ENCODE measurements around the gene TIMM21.

The TIMM21 gene

GRCh38 chr18:74147491-74147778 lies 888 bp upstream of the TIMM21 start:
- Histone ChIP-seq H3F3A (ENCODE audit: low read depth) (peaks cover 3% of the 10 kb centered on the region; the same call in 1 of the 2 replicates), H3K36me3 (ENCODE audit: insufficient read depth, low read length) (no peaks in the 10 kb centered on the region), H3K79me2 (ENCODE audit: insufficient read depth, low read length) (peaks cover 40% of the 10 kb centered on the region), H3K27me3 (ENCODE audit: insufficient read depth, low read length, poor library complexity, severe bottlenecking) (no peaks in the 10 kb centered on the region), H4K20me1 (ENCODE audit: insufficient read depth, low read length, poor library complexity, severe bottlenecking) (peaks cover 9% of the 10 kb centered on the region), H3K4me2 (ENCODE audit: low read depth, low read length, poor library complexity, severe bottlenecking) (peak overlapping the region; percentile 97), H3K4me3 (ENCODE audit: low read length, poor library complexity, severe bottlenecking) (peak overlapping the region; percentile 97), H3K9me3 (ENCODE audit: insufficient read depth, low read depth, low read length) (no peaks in the 10 kb centered on the region), H3K9me2 (replicated peaks; ENCODE audit: low read depth, low read length) (no peaks in the 10 kb centered on the region), H3K9ac (ENCODE audit: low read depth, low read length, poor library complexity, severe bottlenecking) (peak overlapping the region; percentile 99), H2AFZ (ENCODE audit: low read length) (peak overlapping the region; percentile 75; the same call in 1 of the 2 replicates), H3K4me1 (ENCODE audit: insufficient read depth, low read length, poor library complexity, severe bottlenecking) (peaks cover 41% of the 10 kb centered on the region)
- no peak for TF ChIP-seq CTCF (conservative IDR thresholded peaks at IDR 0.05; ENCODE audit: low read length)
- TF ChIP-seq EZH2phosphoT487 (IDR thresholded peaks at IDR 0.05; ENCODE audit: borderline replicate concordance) = no peak

- no peaks in the 10 kb centered on the region for H3K27me3 ChIP-seq (ENCODE audit: insufficient read depth, low read length, poor library complexity, severe bottlenecking)
- no peaks in the 10 kb centered on the region for H3K36me3 ChIP-seq (ENCODE audit: insufficient read depth, low read length)
- H2AFZ ChIP-seq (ENCODE audit: low read length) = peak overlapping the region; percentile 86
- H3K9ac ChIP-seq (ENCODE audit: low read depth, low read length, poor library complexity, severe bottlenecking) = peak overlapping the region; percentile 99
- no peaks in the 10 kb centered on the region for H3K9me2 ChIP-seq (replicated peaks; ENCODE audit: low read depth, low read length)
- H3K4me3 ChIP-seq (ENCODE audit: low read length, poor library complexity, severe bottlenecking) = peak overlapping the region; percentile 97
- TF ChIP-seq CTCF (conservative IDR thresholded peaks at IDR 0.05; ENCODE audit: low read length) (no peak), EZH2phosphoT487 (IDR thresholded peaks at IDR 0.05; ENCODE audit: borderline replicate concordance) (no peak)
- H4K20me1 ChIP-seq (ENCODE audit: insufficient read depth, low read length, poor library complexity, severe bottlenecking) = peaks cover 13% of the 10 kb centered on the region
- H3K4me2 ChIP-seq (ENCODE audit: low read depth, low read length, poor library complexity, severe bottlenecking) = peak overlapping the region; percentile 84
- peaks cover 43% of the 10 kb centered on the region for H3K4me1 ChIP-seq (ENCODE audit: insufficient read depth, low read length, poor library complexity, severe bottlenecking)
- peaks cover 3% of the 10 kb centered on the region; the same call in 1 of the 2 replicates for H3F3A ChIP-seq (ENCODE audit: low read depth)
- no peaks in the 10 kb centered on the region for H3K9me3 ChIP-seq (ENCODE audit: insufficient read depth, low read depth, low read length)
- peaks cover 52% of the 10 kb centered on the region for H3K79me2 ChIP-seq (ENCODE audit: insufficient read depth, low read length)
Measured at GRCh38 chr18:74148543-74149070, 284 bp downstream of the TIMM21 start.

GRCh38 chr18:74149878-74150277 lies 1.6 kb downstream of the TIMM21 start:
- peaks cover 43% of the 10 kb centered on the region for H3K4me1 ChIP-seq (ENCODE audit: insufficient read depth, low read length, poor library complexity, severe bottlenecking)
- H3K27me3 ChIP-seq (ENCODE audit: insufficient read depth, low read length, poor library complexity, severe bottlenecking) = no peaks in the 10 kb centered on the region
- peak overlapping the region; percentile 99 for H3K9ac ChIP-seq (ENCODE audit: low read depth, low read length, poor library complexity, severe bottlenecking)
- H3K9me2 ChIP-seq (replicated peaks; ENCODE audit: low read depth, low read length) = no peaks in the 10 kb centered on the region
- peaks cover 4% of the 10 kb centered on the region; the same call in 1 of the 2 replicates for H3K36me3 ChIP-seq (ENCODE audit: insufficient read depth, low read length)
- peak overlapping the region; percentile 97 for H3K4me3 ChIP-seq (ENCODE audit: low read length, poor library complexity, severe bottlenecking)
- H2AFZ ChIP-seq (ENCODE audit: low read length) = no peak overlapping the region
- peaks cover 58% of the 10 kb centered on the region for H3K79me2 ChIP-seq (ENCODE audit: insufficient read depth, low read length)
- peaks cover 17% of the 10 kb centered on the region for H4K20me1 ChIP-seq (ENCODE audit: insufficient read depth, low read length, poor library complexity, severe bottlenecking)
- TF ChIP-seq CTCF (conservative IDR thresholded peaks at IDR 0.05; ENCODE audit: low read length) (no peak), EZH2phosphoT487 (IDR thresholded peaks at IDR 0.05; ENCODE audit: borderline replicate concordance) (no peak)
- H3K4me2 ChIP-seq (ENCODE audit: low read depth, low read length, poor library complexity, severe bottlenecking) = peak overlapping the region; percentile 84
- H3F3A ChIP-seq (ENCODE audit: low read depth) = peaks cover 3% of the 10 kb centered on the region; the same call in 1 of the 2 replicates
- no peaks in the 10 kb centered on the region for H3K9me3 ChIP-seq (ENCODE audit: insufficient read depth, low read depth, low read length)
